Activated CD8-positive, alpha-beta memory T cell treated with anti-CD3 and anti-CD28 coated beads, Interleukin-2, amount 10 ng/mL, durations not matched to agents 7 days and 5 days (primary cell): ENCODE measurements around the gene KCNN4. TPM values are rescaled to one million over a fixed set of nuclear protein-coding genes. Genes with fewer than 3 reads are reported as not detected.
"Not testable (repeated sequence)": the region's sequence is repeated elsewhere in the genome, so short reads cannot be mapped to it uniquely, and the experiment has no call there.

Experiments
- ATAC-seq: fragments of 150-1000 bp; cut with Tn5 transposase; one replicate; pipeline ENCODE4 v1.10.0; 2021; ENCODE audit warnings: moderate library complexity
- CTCF ChIA-PET: fragments of 350-600 bp; sonication (Branson Sonifier 250); formaldehyde crosslinking; loops from one replicate; lab custom pipeline; 2021; ENCODE audit warnings: antibody characterized with exemption; lab: Charles Lee
- DNase-seq: peaks from one replicate; pipeline ENCODE4 v3.0.0-alpha.2; 2020
- H3K27ac Mint-ChIP-seq: one replicate; pipeline ENCODE4 v1.8.0; 2021; ENCODE audit warnings: mild to moderate bottlenecking, mixed read lengths
- H3K27me3 Mint-ChIP-seq: one replicate; pipeline ENCODE4 v1.8.0; 2021; ENCODE audit warnings: mixed read lengths
- H3K36me3 Mint-ChIP-seq: one replicate; pipeline ENCODE4 v1.8.0; 2021; ENCODE audit warnings: mild to moderate bottlenecking, mixed read lengths
- H3K4me1 Mint-ChIP-seq: one replicate; pipeline ENCODE4 v1.8.0; 2021; ENCODE audit warnings: mixed read lengths
- H3K4me3 Mint-ChIP-seq: one replicate; pipeline ENCODE4 v1.8.0; 2021; ENCODE audit warnings: mild to moderate bottlenecking, moderate library complexity, mixed read lengths
- H3K9me3 Mint-ChIP-seq: one replicate; pipeline ENCODE4 v1.8.0; 2022; ENCODE audit warnings: low read depth, mixed read lengths
- total RNA-seq, 2 experiments: library from RNA; stranded (reverse); gene quantifications; one replicate each; pipeline ENCODE4 v1.2.3, GENCODE V29; 2021

KCNN4 gene
- total RNA-seq, 2 experiments from 2014 or later = 43.9 to 53.0 TPM

DNA sequence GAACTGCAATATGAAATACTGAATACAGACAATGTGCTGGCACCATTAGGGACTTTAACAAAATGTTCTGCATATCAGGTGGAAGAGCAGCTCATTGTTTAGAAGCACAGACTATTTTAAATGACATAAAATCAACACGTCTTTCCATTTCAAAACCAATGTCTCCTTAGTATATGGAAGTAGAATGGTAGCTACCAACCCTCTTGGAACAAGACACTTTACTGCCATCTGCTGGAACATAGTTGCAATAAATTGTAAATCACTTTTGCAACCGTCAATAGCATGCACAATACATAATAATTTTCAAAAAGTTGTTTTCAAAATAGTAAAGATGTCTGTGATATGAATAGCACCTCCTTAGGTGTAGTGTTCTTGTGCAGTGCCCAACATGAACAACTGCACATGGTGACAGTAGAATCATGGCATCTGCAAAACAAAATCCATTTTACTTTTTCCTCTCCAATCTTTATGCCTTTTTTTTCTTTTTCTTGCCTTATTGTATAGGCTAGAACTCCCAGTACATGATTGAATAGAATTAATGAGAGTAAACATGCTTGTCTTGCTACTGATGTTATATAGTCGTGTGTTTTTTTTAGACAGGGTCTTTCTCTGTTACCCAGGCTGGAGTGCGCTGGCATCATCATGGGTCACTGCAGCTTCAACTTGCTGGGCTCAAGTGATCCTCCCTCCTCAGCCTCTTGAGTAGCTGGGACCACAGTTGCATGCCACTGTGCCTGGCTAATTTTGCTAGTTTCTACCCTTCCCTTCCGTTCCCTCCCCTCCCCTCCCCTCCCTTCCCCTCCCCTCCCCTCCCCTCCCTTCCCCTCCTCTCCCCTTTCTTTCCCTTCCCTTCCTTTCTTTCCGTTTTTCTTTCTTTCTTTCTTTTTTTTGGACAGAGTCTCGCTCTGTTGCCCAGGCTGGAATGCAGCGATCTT, 29.3 kb upstream of the KCNN4 start:
- no peaks in the 10 kb centered on the region for H3K4me1 Mint-ChIP-seq
- H3K27ac Mint-ChIP-seq = no peak overlapping the region
- H3K9me3 Mint-ChIP-seq = no peaks in the 10 kb centered on the region
- H3K4me3 Mint-ChIP-seq = no peak overlapping the region
- peaks cover 26% of the 10 kb centered on the region for H3K27me3 Mint-ChIP-seq
- CTCF ChIA-PET = interaction anchor here (0.6 to 3.8 kb wide), 29 partner anchors 9 to 410 kb away, joined by 3 to 28 read pairs (median 4); partner anchors contain the start of genes KCNN4, PLAUR, ZNF226 and ZNF227
- no peaks in the 10 kb centered on the region for H3K36me3 Mint-ChIP-seq
- DNase-seq = no peak
- peak; percentile 64 for ATAC-seq

DNA sequence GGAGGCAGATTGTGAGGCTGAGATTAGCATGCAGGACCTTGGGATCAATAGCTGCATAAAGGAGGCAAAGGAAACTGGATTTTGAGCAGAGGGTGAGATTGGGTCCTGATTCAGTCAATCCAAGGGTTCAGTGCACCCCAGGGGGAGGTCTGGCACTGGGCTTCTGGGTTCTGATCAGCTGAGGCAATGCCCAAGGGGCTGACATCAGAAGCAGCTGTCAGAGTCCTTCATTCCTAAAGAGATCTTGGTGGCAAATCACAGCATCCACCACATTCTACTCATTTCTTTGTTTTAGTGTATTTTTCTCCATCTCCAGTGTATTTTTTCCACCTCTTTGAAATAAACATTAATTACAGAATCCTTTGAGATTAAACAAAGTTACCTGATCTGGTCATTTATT, 26.9 kb upstream of the KCNN4 start:
- no peaks in the 10 kb centered on the region for H3K4me1 Mint-ChIP-seq
- ATAC-seq = no peak
- H3K36me3 Mint-ChIP-seq = no peaks in the 10 kb centered on the region
- DNase-seq = no peak
- no peak overlapping the region for H3K4me3 Mint-ChIP-seq
- no peaks in the 10 kb centered on the region for H3K9me3 Mint-ChIP-seq
- no peak overlapping the region for H3K27ac Mint-ChIP-seq
- H3K27me3 Mint-ChIP-seq = peaks cover 26% of the 10 kb centered on the region
- CTCF ChIA-PET = interaction anchor here (0.7 kb wide), 1 partner anchor 20 kb away, joined by 3 read pairs; no protein-coding TSS in a partner anchor

DNA sequence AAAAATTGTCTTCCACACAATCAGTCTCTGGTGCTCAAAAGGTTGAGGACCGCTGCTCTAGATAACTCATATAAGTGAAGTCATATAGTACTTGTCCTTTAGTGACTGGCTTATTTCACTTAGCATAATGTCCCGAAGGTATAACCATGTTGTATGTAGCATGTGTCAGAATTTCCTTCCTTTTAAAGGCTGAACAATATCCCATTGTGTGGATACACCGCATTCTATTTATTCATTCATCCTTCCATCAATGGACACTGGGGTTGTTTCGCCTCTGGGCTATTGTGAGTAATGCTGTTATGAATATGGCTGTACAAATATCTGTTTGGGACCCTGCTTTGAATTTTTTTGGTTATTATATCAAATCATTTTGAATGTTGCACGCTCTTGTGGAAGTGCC, 26.1 kb upstream of the KCNN4 start:
- ATAC-seq (no peak), DNase-seq (no peak)
- Mint-ChIP-seq H3K27me3 (peaks cover 26% of the 10 kb centered on the region), H3K27ac (no peak overlapping the region), H3K36me3 (no peaks in the 10 kb centered on the region), H3K9me3 (no peaks in the 10 kb centered on the region), H3K4me3 (no peak overlapping the region), H3K4me1 (no peaks in the 10 kb centered on the region)
- CTCF ChIA-PET = no interaction called here

GRCh38 chr19:43806401-43806800, 25.6 kb upstream of the KCNN4 start:
- CTCF ChIA-PET, H3K4me1 Mint-ChIP-seq, H3K27ac Mint-ChIP-seq, H3K36me3 Mint-ChIP-seq, H3K9me3 Mint-ChIP-seq, DNase-seq, H3K4me3 Mint-ChIP-seq, ATAC-seq: not testable (repeated sequence)
- H3K27me3 Mint-ChIP-seq = peaks cover 26% of the 10 kb centered on the region

GRCh38 chr19:43804432-43804831, 23.7 kb upstream of the KCNN4 start:
- ATAC-seq (no peak), DNase-seq (no peak)
- Mint-ChIP-seq H3K27ac (no peak overlapping the region), H3K27me3 (peaks cover 23% of the 10 kb centered on the region), H3K9me3 (no peaks in the 10 kb centered on the region), H3K4me1 (no peaks in the 10 kb centered on the region), H3K36me3 (no peaks in the 10 kb centered on the region), H3K4me3 (no peak overlapping the region)
- CTCF ChIA-PET = no interaction called here

GRCh38 chr19:43802216-43802951, 21.6 kb upstream of the KCNN4 start, which contains the start of gene LYPD5:
Gene LYPD5 (minus strand): TSS chr19:43802447. CDS start chr19:43802380, 67 bp downstream.
- peaks cover 8% of the 10 kb centered on the region for H3K4me1 Mint-ChIP-seq
- no peak within 1 kb of the TSS for H3K4me3 Mint-ChIP-seq
- CTCF ChIA-PET = no interaction called here
- no peak for DNase-seq
- no peaks in the 10 kb centered on the region for H3K36me3 Mint-ChIP-seq
- H3K27ac Mint-ChIP-seq = no peak within 1 kb of the TSS
- H3K27me3 Mint-ChIP-seq = peaks cover 15% of the 10 kb centered on the region
- no peak for ATAC-seq
- H3K9me3 Mint-ChIP-seq = no peaks in the 10 kb centered on the region

DNA sequence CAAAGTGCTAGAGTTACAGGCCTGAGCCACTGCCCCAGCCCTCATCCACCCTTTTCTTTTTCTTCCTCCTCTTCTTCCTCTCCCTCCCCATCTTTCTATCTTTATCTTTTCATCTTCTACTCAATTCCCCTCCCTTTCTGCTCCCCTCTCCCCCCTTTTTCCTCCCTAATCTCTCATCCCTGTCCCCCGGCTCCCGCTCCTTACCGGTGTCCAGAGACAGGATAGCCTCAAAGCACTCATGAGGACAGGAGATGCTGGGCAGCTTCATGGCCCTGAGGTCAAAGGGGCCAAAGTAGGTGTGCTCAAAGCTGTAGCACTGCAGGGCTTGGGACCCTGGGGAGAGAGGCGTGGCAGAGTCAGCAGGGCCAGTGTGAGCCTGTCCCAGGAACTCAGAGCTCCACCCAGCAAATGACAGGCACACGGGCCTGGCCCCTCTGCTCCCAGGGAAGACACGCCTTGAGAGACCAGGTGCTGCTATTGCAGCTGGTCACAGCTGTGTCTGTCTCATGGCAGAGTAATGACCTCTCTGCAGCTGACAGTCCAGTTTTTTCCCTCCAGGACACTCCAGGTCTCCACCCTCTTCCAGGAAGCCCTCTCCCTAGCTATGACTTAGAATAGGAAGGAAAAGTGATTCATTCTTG, 18.8 kb upstream of the KCNN4 start:
- CTCF ChIA-PET = interaction anchor here (1.3 kb wide), 1 partner anchor 54 kb away, joined by 3 read pairs; no protein-coding TSS in a partner anchor
- peak overlapping the region; percentile 70 for H3K4me3 Mint-ChIP-seq
- peaks cover 8% of the 10 kb centered on the region for H3K27me3 Mint-ChIP-seq
- no peaks in the 10 kb centered on the region for H3K9me3 Mint-ChIP-seq
- no peaks in the 10 kb centered on the region for H3K36me3 Mint-ChIP-seq
- no peak overlapping the region for H3K27ac Mint-ChIP-seq
- no peak for DNase-seq
- H3K4me1 Mint-ChIP-seq = peaks cover 8% of the 10 kb centered on the region
- ATAC-seq = no peak

DNA sequence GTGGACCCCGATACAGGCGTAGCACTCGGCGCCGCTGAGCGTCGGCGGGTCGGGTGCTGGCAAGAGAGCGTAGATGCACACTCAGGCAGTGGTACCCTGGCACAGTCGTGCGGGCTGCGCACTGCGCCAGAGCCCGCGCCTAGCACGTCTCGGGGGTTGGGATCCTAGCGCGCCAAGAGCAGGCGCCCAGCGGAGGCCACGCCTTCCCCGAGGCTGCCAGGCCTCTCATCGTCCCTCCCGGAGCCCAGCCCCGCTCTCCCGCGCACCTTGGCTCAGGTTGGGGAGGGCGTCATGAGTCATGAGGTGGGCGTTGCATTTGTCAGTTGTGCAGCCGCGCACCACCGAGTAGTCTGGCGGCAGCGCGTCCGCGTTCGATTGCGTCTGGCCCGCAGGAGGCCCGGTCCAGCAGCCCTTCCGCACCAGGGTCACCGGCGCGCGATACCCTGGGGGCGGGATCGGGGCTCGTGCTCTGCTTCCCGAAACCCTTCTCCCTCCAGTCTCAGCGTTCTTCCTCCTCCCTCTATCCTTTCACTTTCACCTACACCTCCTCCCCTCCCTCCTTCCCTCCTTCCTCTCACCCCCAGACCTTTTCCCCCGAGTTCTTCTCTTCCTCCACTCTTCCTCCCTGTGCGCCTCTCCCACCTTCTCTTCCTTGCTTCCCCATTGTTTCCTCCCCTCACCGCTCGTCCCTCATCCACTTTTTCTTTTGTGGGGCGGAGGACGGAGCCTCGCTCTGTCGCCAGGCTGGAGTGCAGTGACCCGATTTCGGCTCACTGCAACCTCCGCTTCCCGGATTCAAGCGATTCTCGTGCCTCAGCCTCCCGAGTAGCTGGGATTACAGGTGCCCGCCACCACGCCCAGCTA, 18.0 kb upstream of the KCNN4 start:
- ATAC-seq (peak; percentile 91), DNase-seq (peak; percentile 78)
- peak overlapping the region; percentile 5 for H3K27ac Mint-ChIP-seq
- CTCF ChIA-PET = no interaction called here
- peak overlapping the region; percentile 70 for H3K4me3 Mint-ChIP-seq
- H3K4me1 Mint-ChIP-seq = peaks cover 8% of the 10 kb centered on the region
- no peaks in the 10 kb centered on the region for H3K36me3 Mint-ChIP-seq
- H3K9me3 Mint-ChIP-seq = no peaks in the 10 kb centered on the region
- H3K27me3 Mint-ChIP-seq = peaks cover 8% of the 10 kb centered on the region

DNA sequence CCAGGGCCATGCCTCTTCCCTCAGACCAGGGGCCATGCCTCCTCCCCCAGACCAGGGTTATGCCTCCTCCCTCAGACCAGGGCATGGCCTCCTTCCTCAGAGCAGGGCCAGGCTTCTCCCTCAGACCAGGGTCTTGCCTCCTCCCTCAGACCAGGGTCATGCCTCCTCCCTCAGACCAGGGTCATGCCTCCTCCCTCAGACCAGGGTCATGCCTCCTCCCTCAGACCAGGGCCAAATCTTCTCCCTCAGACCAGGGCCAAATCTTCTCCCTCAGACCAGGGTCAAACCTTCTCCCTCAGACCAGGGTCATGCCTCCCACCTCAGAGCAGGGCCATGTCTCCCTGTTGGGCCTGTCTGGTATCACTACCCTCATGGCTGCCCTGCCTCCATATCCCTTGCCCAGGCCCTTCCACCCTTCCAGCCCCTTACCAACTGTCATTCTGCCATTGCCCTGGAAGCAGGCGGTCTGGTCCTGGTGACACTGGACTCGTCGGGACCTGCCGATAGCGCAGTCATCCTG, 17.3 kb upstream of the KCNN4 start:
- H3K9me3 Mint-ChIP-seq = no peaks in the 10 kb centered on the region
- DNase-seq = no peak
- H3K36me3 Mint-ChIP-seq = no peaks in the 10 kb centered on the region
- CTCF ChIA-PET = interaction anchor here (2.4 kb wide), 1 partner anchor 13 kb away, joined by 6 read pairs; no protein-coding TSS in a partner anchor
- H3K4me1 Mint-ChIP-seq = peaks cover 8% of the 10 kb centered on the region
- H3K27ac Mint-ChIP-seq = peak overlapping the region; percentile 5
- H3K4me3 Mint-ChIP-seq = peak overlapping the region; percentile 70
- H3K27me3 Mint-ChIP-seq = peaks cover 12% of the 10 kb centered on the region
- peak; percentile 20 for ATAC-seq

DNA sequence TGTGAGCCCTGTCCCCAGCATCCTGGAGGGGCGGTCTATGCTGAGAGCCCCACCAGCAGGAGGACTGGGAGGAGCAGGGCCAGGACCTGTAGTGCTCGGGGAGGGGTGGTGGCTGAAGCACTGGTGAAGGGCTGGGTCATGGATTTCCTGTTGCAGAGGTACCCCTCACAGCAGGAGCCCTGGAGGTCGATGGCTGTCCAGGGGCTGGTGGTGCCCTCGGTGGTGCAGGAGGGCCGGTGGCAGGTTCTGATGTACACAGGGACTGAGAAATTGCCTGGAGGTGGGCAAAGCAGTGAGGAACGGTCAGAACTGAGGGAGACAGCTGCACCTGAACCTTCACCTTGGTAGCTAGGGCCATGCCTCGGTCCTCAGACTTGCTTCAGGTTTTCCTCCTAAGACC, 16.8 kb upstream of the KCNN4 start:
- H3K36me3 Mint-ChIP-seq = no peaks in the 10 kb centered on the region
- peaks cover 8% of the 10 kb centered on the region for H3K4me1 Mint-ChIP-seq
- H3K4me3 Mint-ChIP-seq = peak overlapping the region; percentile 70
- H3K27me3 Mint-ChIP-seq = peaks cover 12% of the 10 kb centered on the region
- CTCF ChIA-PET = interaction anchor here (1.4 to 2.4 kb wide), 3 partner anchors 12 to 52 kb away, joined by 5 to 7 read pairs (median 6); no protein-coding TSS in a partner anchor
- no peak overlapping the region for H3K27ac Mint-ChIP-seq
- H3K9me3 Mint-ChIP-seq = no peaks in the 10 kb centered on the region
- ATAC-seq = no peak
- DNase-seq = no peak

GRCh38 chr19:43797118-43797517, 16.3 kb upstream of the KCNN4 start:
- no peaks in the 10 kb centered on the region for H3K9me3 Mint-ChIP-seq
- no peak overlapping the region for H3K4me3 Mint-ChIP-seq
- H3K27ac Mint-ChIP-seq = no peak overlapping the region
- no peaks in the 10 kb centered on the region for H3K36me3 Mint-ChIP-seq
- no peak for ATAC-seq
- peaks cover 8% of the 10 kb centered on the region for H3K4me1 Mint-ChIP-seq
- H3K27me3 Mint-ChIP-seq = peaks cover 12% of the 10 kb centered on the region
- CTCF ChIA-PET = interaction anchor here (0.7 to 2.4 kb wide), 4 partner anchors 12 to 52 kb away, joined by 4 to 7 read pairs (median 6); partner anchors contain the start of gene KCNN4
- no peak for DNase-seq

GRCh38 chr19:43790587-43790986, 9.8 kb upstream of the KCNN4 start:
- Mint-ChIP-seq H3K36me3 (no peaks in the 10 kb centered on the region), H3K27ac (no peak overlapping the region), H3K4me3 (no peak overlapping the region), H3K4me1 (no peaks in the 10 kb centered on the region), H3K9me3 (no peaks in the 10 kb centered on the region), H3K27me3 (peaks cover 14% of the 10 kb centered on the region)
- DNase-seq (no peak), ATAC-seq (no peak)
- CTCF ChIA-PET = interaction anchor here (1.5 kb wide), 1 partner anchor 45 kb away, joined by 5 read pairs; no protein-coding TSS in a partner anchor
